ENCODE data around the gene FHIT.

FHIT gene

DNA sequence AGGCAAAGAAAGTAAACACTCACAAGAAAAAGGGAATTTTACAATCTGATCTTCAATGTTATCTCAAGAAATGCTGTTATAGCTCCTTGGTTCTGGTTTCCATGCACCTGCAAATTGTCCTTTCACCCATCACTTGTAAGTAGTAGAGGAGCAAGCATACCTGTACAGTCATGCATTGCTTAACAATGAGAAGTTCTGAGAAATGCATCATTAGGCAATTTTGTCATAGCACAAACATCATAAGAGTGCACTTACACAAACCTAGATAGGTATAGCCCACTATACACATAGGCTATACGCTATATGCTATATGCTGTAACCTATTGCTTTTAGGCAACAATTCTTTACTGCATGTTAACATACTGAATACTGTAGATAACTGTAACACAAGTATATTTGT is 672.3 kb downstream of the FHIT start:
- Histone ChIP-seq H3K9me3 (ENCODE audit: control insufficient read depth in 5 of 5, low read length in 5 of 5) (no peaks in the 10 kb centered on the region), H3K27ac (ENCODE audit: low read depth, low read length) (no peak overlapping the region), H3K36me3 (ENCODE audit: control insufficient read depth in 5 of 5, insufficient read depth in 5 of 5, low read length in 5 of 5) (no peaks in the 10 kb centered on the region)

DNA sequence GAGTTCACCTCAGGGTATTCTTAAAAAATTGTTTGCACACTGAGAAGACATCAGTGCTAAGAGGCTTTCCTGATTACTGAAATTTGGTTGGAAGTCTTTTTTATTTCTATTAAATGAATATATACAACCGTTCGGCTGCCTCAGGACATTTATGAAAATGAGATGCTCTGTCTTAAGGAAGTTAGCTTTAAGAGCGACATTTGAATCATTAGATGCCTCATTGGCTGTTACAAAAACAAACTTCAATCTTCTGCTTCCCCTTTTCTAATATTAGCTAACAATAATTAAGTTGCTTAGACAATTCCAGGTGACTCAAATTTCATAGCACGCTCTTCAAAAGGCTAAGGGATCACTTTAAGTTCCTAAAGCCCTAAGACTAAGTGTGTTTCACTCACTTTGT is 673.7 kb downstream of the FHIT start:
- no peak overlapping the region for H3K4me3 ChIP-seq (ENCODE audit: low read depth in 1 of 5, low read length in 5 of 5)
- H3K27ac ChIP-seq (ENCODE audit: low read depth, low read length) = no peak overlapping the region
- no peaks in the 10 kb centered on the region for H3K36me3 ChIP-seq (ENCODE audit: control insufficient read depth in 5 of 5, insufficient read depth in 5 of 5, low read length in 5 of 5)
- H3K4me1 ChIP-seq (ENCODE audit: control insufficient read depth in 5 of 5, insufficient read depth in 5 of 5, low read length in 5 of 5) = peaks cover 0 to 8% (median 0%) of the 10 kb centered on the region in 5 donors
- no peaks in the 10 kb centered on the region for H3K9me3 ChIP-seq (ENCODE audit: control insufficient read depth in 5 of 5, low read length in 5 of 5)
- H3K9ac ChIP-seq (ENCODE audit: low read length in 5 of 5) = no peak overlapping the region
- no peaks in the 10 kb centered on the region for H3K27me3 ChIP-seq (ENCODE audit: control insufficient read depth in 5 of 5, insufficient read depth in 4 of 5, low read length in 5 of 5)

More for the DNA sequence above, 672.3 kb downstream of the FHIT start:
- no peak overlapping the region for H3K9ac ChIP-seq (ENCODE audit: low read length in 5 of 5)
- no peaks in the 10 kb centered on the region for H3K27me3 ChIP-seq (ENCODE audit: control insufficient read depth in 5 of 5, insufficient read depth in 4 of 5, low read length in 5 of 5)
- H3K4me3 ChIP-seq (ENCODE audit: low read depth in 1 of 5, low read length in 5 of 5) = no peak overlapping the region
- peaks cover 0 to 14% (median 0%) of the 10 kb centered on the region in 5 donors for H3K4me1 ChIP-seq (ENCODE audit: control insufficient read depth in 5 of 5, insufficient read depth in 5 of 5, low read length in 5 of 5)

GRCh38 chr3:60575718-60576272 is 675.5 kb downstream of the FHIT start:
- no peaks in the 10 kb centered on the region for H3K9me3 ChIP-seq (ENCODE audit: control insufficient read depth in 5 of 5, low read length in 5 of 5)
- H3K36me3 ChIP-seq (ENCODE audit: control insufficient read depth in 5 of 5, insufficient read depth in 5 of 5, low read length in 5 of 5) = no peaks in the 10 kb centered on the region
- peaks cover 0 to 5% (median 0%) of the 10 kb centered on the region in 5 donors for H3K4me1 ChIP-seq (ENCODE audit: control insufficient read depth in 5 of 5, insufficient read depth in 5 of 5, low read length in 5 of 5)
- no peak overlapping the region for H3K27ac ChIP-seq (ENCODE audit: low read depth, low read length)
- no peak overlapping the region for H3K9ac ChIP-seq (ENCODE audit: low read length in 5 of 5)
- peak overlapping the region in 2 of 5 donors; percentile 27 to 33 for H3K4me3 ChIP-seq (ENCODE audit: low read depth in 1 of 5, low read length in 5 of 5)
- H3K27me3 ChIP-seq (ENCODE audit: control insufficient read depth in 5 of 5, insufficient read depth in 4 of 5, low read length in 5 of 5) = no peaks in the 10 kb centered on the region

DNA sequence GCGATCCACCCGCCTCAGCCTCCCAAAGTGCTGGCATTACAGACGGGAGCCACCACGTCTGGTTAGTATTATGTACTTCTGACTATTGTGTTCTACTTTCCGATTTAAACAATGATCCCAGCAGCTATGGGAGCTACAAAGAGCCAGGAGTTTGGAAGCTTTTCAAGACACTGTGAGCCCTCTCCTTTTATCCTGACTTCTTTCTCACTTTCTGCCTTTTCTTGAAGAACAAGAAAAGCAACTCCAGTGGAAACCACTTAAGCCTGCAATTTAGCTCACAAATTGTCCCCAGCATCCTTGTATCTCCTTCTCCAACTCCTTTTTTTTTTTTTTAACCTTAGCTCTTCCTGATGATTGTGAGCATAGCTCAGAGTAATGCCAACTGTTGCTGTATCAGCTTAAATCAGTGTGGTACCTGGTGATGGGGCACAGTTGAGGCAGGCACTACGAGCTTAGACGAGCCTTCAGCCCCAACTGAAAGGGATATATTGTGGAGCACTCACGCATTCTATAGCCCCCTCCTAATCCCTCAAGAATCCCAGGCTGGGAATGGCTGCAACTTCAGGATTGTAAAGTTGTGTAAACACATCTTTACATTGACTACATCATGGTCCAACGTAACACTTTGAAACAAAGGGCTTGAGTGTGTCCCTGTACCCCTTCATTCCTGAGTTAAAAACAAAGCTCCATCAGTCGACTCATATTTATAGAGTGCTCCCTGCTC is 677.0 kb downstream of the FHIT start:
- no peak overlapping the region for H3K27ac ChIP-seq (ENCODE audit: low read depth, low read length)
- peaks cover 0 to 5% (median 0%) of the 10 kb centered on the region in 5 donors for H3K4me1 ChIP-seq (ENCODE audit: control insufficient read depth in 5 of 5, insufficient read depth in 5 of 5, low read length in 5 of 5)
- no peaks in the 10 kb centered on the region for H3K36me3 ChIP-seq (ENCODE audit: control insufficient read depth in 5 of 5, insufficient read depth in 5 of 5, low read length in 5 of 5)
- no peak overlapping the region for H3K4me3 ChIP-seq (ENCODE audit: low read depth in 1 of 5, low read length in 5 of 5)
- H3K27me3 ChIP-seq (ENCODE audit: control insufficient read depth in 5 of 5, insufficient read depth in 4 of 5, low read length in 5 of 5) = no peaks in the 10 kb centered on the region
- no peaks in the 10 kb centered on the region for H3K9me3 ChIP-seq (ENCODE audit: control insufficient read depth in 5 of 5, low read length in 5 of 5)
- no peak overlapping the region for H3K9ac ChIP-seq (ENCODE audit: low read length in 5 of 5)

DNA sequence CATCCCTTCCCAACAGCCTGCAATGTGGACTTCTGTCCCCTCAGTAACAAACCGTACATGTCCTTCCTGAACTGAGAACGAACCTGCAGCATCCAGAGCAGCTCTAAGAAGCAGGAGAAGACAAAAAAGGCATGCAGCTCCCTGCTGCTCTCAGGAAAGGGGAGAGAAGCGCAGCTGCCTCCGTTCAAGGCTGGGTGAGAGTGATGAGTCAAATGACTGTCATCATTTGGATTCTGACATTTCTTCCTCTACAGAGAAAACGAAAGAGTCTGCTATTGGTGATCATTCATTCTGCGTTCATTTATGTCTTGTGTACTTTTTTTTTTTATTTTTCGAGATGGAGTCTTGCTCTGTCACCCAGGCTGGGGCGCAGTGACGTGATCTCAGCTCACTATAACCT is 677.8 kb downstream of the FHIT start:
- no peak overlapping the region for H3K4me3 ChIP-seq (ENCODE audit: low read depth in 1 of 5, low read length in 5 of 5)
- no peak overlapping the region for H3K9ac ChIP-seq (ENCODE audit: low read length in 5 of 5)
- no peaks in the 10 kb centered on the region for H3K9me3 ChIP-seq (ENCODE audit: control insufficient read depth in 5 of 5, low read length in 5 of 5)
- H3K27ac ChIP-seq (ENCODE audit: low read depth, low read length) = no peak overlapping the region
- peaks cover 0 to 5% (median 0%) of the 10 kb centered on the region in 5 donors for H3K4me1 ChIP-seq (ENCODE audit: control insufficient read depth in 5 of 5, insufficient read depth in 5 of 5, low read length in 5 of 5)
- H3K36me3 ChIP-seq (ENCODE audit: control insufficient read depth in 5 of 5, insufficient read depth in 5 of 5, low read length in 5 of 5) = no peaks in the 10 kb centered on the region
- no peaks in the 10 kb centered on the region for H3K27me3 ChIP-seq (ENCODE audit: control insufficient read depth in 5 of 5, insufficient read depth in 4 of 5, low read length in 5 of 5)

DNA sequence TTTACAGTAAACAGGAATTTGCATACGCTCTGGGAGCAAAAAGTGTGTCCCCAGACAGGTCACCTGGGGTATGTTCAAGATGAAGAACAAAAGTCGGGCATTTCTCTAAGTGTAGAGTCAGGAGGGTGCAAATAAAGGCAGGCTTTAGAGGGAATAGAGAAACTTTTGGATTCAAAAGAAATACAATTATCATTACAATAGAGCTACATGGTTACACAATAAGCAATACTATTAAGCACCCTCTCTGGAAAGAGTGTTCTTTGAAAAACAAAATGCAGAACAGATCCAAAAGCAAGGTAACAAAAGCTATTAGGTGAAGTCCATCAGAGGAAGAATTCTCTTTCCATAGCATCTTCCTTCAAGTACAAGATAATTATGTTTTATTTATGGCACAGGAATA is 679.7 kb downstream of the FHIT start:
- H3K36me3 ChIP-seq (ENCODE audit: control insufficient read depth in 5 of 5, insufficient read depth in 5 of 5, low read length in 5 of 5) = no peaks in the 10 kb centered on the region
- no peak overlapping the region for H3K9ac ChIP-seq (ENCODE audit: low read length in 5 of 5)
- no peak overlapping the region for H3K27ac ChIP-seq (ENCODE audit: low read depth, low read length)
- no peak overlapping the region for H3K4me3 ChIP-seq (ENCODE audit: low read depth in 1 of 5, low read length in 5 of 5)
- H3K27me3 ChIP-seq (ENCODE audit: control insufficient read depth in 5 of 5, insufficient read depth in 4 of 5, low read length in 5 of 5) = no peaks in the 10 kb centered on the region
- peaks cover 0 to 5% (median 0%) of the 10 kb centered on the region in 5 donors for H3K4me1 ChIP-seq (ENCODE audit: control insufficient read depth in 5 of 5, insufficient read depth in 5 of 5, low read length in 5 of 5)
- H3K9me3 ChIP-seq (ENCODE audit: control insufficient read depth in 5 of 5, low read length in 5 of 5) = peaks cover 0 to 2% (median 0%) of the 10 kb centered on the region in 5 donors

- Histone ChIP-seq H3K9ac (ENCODE audit: low read length in 5 of 5) (no peak overlapping the region), H3K4me3 (ENCODE audit: low read depth in 1 of 5, low read length in 5 of 5) (no peak overlapping the region), H3K4me1 (ENCODE audit: control insufficient read depth in 5 of 5, insufficient read depth in 5 of 5, low read length in 5 of 5) (no peaks in the 10 kb centered on the region), H3K27me3 (ENCODE audit: control insufficient read depth in 5 of 5, insufficient read depth in 4 of 5, low read length in 5 of 5) (no peaks in the 10 kb centered on the region), H3K27ac (ENCODE audit: low read depth, low read length) (no peak overlapping the region), H3K9me3 (ENCODE audit: control insufficient read depth in 5 of 5, low read length in 5 of 5) (no peaks in the 10 kb centered on the region), H3K36me3 (ENCODE audit: control insufficient read depth in 5 of 5, insufficient read depth in 5 of 5, low read length in 5 of 5) (no peaks in the 10 kb centered on the region)
Observed at GRCh38 chr3:60557122-60557521, 694.1 kb downstream of the FHIT start.

DNA sequence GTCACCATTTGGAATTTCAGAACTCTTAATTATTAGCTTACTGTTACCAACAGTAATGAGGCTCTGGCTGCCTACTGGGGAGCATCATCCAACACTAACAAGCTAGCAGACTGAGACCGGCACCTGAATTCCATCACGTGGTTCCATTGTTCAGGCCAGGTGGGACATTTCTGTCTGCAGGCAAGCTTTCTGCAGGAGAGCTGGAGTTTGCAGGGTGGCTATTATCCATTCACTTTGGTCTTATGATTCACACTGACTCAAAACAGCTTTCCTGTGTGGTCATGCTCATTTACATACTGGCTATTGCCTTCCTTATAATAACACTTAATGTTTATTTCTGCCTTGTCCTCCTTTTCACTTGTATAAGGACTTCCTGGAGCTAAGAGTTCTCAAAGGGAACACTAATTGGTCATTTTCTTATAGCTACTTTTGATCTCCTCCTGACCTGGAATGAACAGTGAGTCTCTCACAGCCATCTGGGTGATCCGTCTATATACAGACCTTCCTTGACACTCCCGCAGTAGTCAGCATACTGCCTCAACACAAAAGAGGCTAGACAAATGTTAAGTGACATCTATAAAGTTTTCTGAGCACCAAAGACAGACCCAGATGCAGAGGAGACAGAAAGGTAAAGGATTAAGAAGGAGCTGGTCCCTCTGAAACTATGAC is 695.4 kb downstream of the FHIT start:
- Histone ChIP-seq H3K4me1 (ENCODE audit: control insufficient read depth in 5 of 5, insufficient read depth in 5 of 5, low read length in 5 of 5) (no peaks in the 10 kb centered on the region), H3K27ac (ENCODE audit: low read depth, low read length) (no peak overlapping the region), H3K9me3 (ENCODE audit: control insufficient read depth in 5 of 5, low read length in 5 of 5) (no peaks in the 10 kb centered on the region), H3K9ac (ENCODE audit: low read length in 5 of 5) (no peak overlapping the region), H3K36me3 (ENCODE audit: control insufficient read depth in 5 of 5, insufficient read depth in 5 of 5, low read length in 5 of 5) (no peaks in the 10 kb centered on the region), H3K4me3 (ENCODE audit: low read depth in 1 of 5, low read length in 5 of 5) (no peak overlapping the region), H3K27me3 (ENCODE audit: control insufficient read depth in 5 of 5, insufficient read depth in 4 of 5, low read length in 5 of 5) (no peaks in the 10 kb centered on the region)

DNA sequence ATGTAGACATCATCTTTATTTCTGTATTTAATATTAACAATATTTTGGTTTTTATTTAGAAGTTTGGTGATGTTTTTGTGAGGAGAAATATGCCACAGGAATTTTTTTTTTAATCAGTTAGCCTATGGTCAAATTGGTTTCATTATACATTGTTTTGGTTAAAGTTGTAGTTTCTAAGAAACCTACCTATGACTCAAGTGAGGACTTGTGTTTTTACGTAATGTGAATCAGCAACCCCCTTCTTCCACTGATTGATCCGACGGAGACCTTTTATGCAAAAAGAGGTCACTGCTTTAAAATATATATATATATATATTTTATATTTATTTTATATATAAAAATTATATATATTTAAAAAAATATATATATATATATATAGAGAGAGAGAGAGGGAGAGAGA is 698.1 kb downstream of the FHIT start:
- Histone ChIP-seq H3K9ac (ENCODE audit: low read length in 5 of 5) (no peak overlapping the region), H3K27ac (ENCODE audit: low read depth, low read length) (no peak overlapping the region), H3K27me3 (ENCODE audit: control insufficient read depth in 5 of 5, insufficient read depth in 4 of 5, low read length in 5 of 5) (no peaks in the 10 kb centered on the region), H3K36me3 (ENCODE audit: control insufficient read depth in 5 of 5, insufficient read depth in 5 of 5, low read length in 5 of 5) (no peaks in the 10 kb centered on the region), H3K4me3 (ENCODE audit: low read depth in 1 of 5, low read length in 5 of 5) (no peak overlapping the region), H3K4me1 (ENCODE audit: control insufficient read depth in 5 of 5, insufficient read depth in 5 of 5, low read length in 5 of 5) (no peaks in the 10 kb centered on the region), H3K9me3 (ENCODE audit: control insufficient read depth in 5 of 5, low read length in 5 of 5) (no peaks in the 10 kb centered on the region)

DNA sequence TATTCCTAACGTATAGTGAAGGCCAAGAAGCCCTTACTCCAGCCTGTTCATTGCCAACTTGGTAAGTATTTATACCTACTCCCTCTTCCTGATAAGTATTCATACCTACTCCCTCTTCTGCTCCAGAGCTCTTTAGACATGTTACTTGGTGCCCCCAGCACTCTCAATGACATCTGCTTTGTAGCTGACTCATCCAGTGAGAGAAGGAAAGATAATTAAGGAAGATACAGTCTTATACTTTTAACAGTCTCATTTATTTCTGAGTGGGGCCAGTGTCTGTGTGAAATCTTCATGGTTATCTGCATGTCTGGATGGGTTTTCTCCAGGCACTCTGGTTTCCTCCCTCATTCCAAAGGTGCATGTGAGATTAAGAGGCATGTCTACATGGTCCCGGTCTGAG is 698.7 kb downstream of the FHIT start:
- no peak overlapping the region for H3K9ac ChIP-seq (ENCODE audit: low read length in 5 of 5)
- no peak overlapping the region for H3K27ac ChIP-seq (ENCODE audit: low read depth, low read length)
- no peaks in the 10 kb centered on the region for H3K9me3 ChIP-seq (ENCODE audit: control insufficient read depth in 5 of 5, low read length in 5 of 5)
- H3K4me1 ChIP-seq (ENCODE audit: control insufficient read depth in 5 of 5, insufficient read depth in 5 of 5, low read length in 5 of 5) = no peaks in the 10 kb centered on the region
- no peaks in the 10 kb centered on the region for H3K27me3 ChIP-seq (ENCODE audit: control insufficient read depth in 5 of 5, insufficient read depth in 4 of 5, low read length in 5 of 5)
- H3K4me3 ChIP-seq (ENCODE audit: low read depth in 1 of 5, low read length in 5 of 5) = no peak overlapping the region
- H3K36me3 ChIP-seq (ENCODE audit: control insufficient read depth in 5 of 5, insufficient read depth in 5 of 5, low read length in 5 of 5) = no peaks in the 10 kb centered on the region
